LHCN-M2 (cell line): Measurements from ENCODE around the gene HIF1A. TPM values are rescaled to one million over a fixed set of nuclear protein-coding genes. Genes with fewer than 3 reads are reported as not detected.

ENCODE experiments used
- DNase-seq: peaks from one replicate; pipeline ENCODE4 v3.0.0-alpha.2; 2012; ENCODE audit warnings: low read depth
- total RNA-seq: library from RNA; depleted of rRNA; stranded (reverse); fragments of >200 nt; gene quantifications from 2 replicates; pipeline ENCODE4 v1.2.3, GENCODE V29; 2014; rRNA removed

The HIF1A gene
- total RNA-seq, 1 experiment from 2014 or later, result 918 TPM

DNA sequence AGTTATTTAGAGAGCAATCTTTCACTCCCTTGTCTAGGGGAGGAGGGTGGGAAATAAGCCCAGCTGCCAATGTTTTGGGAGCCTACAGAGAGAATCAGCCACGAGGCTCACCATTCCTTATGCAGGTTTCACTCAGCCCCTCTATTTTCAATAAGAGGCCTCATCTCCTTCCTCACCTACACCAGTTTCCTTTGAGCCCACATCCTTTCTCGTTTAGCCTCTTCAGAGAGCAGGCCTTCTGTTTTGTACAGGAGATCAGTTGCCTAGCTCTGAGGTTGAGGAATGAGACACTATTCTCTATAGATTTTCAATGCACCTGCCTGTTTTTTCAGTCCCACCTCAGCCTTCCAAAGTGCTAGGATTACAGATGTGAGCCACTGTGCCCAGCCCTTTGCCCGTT, 84.8 kb downstream of the HIF1A start:
- DNase-seq, result no peak

DNA sequence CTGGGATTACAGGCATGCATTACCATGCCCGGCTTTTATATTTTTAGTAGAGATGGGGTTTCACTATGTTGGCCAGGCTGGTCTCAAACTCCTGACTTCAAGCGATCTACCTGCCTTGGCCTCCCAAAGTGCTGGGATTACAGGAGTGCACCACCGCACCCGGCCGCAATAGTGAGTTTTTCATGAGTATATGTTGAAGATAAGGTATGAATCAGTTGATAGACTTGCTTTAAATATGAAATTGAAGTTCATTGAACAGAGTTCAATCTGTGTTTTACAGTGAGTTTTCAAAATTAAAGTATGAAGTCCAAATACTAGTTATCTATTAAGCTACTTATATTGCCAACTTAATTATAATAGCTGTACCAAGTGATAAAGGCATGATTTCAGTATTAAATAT, 102.0 kb downstream of the HIF1A start:
- no peak for DNase-seq

Other genes starting within 250 kb of the HIF1A start
- 37.9 and 38.6 TPM in 2 replicates for gene SNAPC1, start 66.9 kb downstream of the HIF1A start, total RNA-seq
- gene SYT16, start 117.2 kb downstream of the HIF1A start, total RNA-seq, result under 0.01 TPM in 1 of 2 replicates, not detected in the other